ENCODE data around the gene EFNA3.

The EFNA3 gene

GRCh38 chr1:155044812-155045657, 33.6 kb upstream of the EFNA3 start (continued):
- TF ChIP-seq, protein P1, sequence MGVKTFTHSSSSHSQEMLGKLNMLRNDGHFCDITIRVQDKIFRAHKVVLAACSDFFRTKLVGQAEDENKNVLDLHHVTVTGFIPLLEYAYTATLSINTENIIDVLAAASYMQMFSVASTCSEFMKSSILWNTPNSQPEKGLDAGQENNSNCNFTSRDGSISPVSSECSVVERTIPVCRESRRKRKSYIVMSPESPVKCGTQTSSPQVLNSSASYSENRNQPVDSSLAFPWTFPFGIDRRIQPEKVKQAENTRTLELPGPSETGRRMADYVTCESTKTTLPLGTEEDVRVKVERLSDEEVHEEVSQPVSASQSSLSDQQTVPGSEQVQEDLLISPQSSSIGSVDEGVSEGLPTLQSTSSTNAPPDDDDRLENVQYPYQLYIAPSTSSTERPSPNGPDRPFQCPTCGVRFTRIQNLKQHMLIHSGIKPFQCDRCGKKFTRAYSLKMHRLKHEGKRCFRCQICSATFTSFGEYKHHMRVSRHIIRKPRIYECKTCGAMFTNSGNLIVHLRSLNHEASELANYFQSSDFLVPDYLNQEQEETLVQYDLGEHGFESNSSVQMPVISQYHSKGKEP (tag by site-specific recombination; IDR thresholded peaks at IDR 0.05): no peak
- peak; percentile 72 for TF ChIP-seq CTCF (tag by site-specific recombination; IDR thresholded peaks at IDR 0.05)
- no peak for TF ChIP-seq ZNF549 (tag by site-specific recombination; IDR thresholded peaks at IDR 0.05)
- no peak for TF ChIP-seq ZNF777 (tag by site-specific recombination; IDR thresholded peaks at IDR 0.05; ENCODE audit: borderline replicate concordance)
- TF ChIP-seq OVOL3 (tag by site-specific recombination; IDR thresholded peaks at IDR 0.05): no peak
- no peak for TF ChIP-seq ZNF24 (tag by site-specific recombination; IDR thresholded peaks at IDR 0.05)
- no peak for TF ChIP-seq ZNF214 (tag by site-specific recombination; IDR thresholded peaks at IDR 0.05; ENCODE audit: borderline replicate concordance)
- no peak for TF ChIP-seq ZNF660 (tag by site-specific recombination; IDR thresholded peaks at IDR 0.05)
- no peak for TF ChIP-seq ZFP41 (tag by site-specific recombination; IDR thresholded peaks at IDR 0.05; ENCODE audit: borderline replicate concordance)
- TF ChIP-seq, protein P2, sequence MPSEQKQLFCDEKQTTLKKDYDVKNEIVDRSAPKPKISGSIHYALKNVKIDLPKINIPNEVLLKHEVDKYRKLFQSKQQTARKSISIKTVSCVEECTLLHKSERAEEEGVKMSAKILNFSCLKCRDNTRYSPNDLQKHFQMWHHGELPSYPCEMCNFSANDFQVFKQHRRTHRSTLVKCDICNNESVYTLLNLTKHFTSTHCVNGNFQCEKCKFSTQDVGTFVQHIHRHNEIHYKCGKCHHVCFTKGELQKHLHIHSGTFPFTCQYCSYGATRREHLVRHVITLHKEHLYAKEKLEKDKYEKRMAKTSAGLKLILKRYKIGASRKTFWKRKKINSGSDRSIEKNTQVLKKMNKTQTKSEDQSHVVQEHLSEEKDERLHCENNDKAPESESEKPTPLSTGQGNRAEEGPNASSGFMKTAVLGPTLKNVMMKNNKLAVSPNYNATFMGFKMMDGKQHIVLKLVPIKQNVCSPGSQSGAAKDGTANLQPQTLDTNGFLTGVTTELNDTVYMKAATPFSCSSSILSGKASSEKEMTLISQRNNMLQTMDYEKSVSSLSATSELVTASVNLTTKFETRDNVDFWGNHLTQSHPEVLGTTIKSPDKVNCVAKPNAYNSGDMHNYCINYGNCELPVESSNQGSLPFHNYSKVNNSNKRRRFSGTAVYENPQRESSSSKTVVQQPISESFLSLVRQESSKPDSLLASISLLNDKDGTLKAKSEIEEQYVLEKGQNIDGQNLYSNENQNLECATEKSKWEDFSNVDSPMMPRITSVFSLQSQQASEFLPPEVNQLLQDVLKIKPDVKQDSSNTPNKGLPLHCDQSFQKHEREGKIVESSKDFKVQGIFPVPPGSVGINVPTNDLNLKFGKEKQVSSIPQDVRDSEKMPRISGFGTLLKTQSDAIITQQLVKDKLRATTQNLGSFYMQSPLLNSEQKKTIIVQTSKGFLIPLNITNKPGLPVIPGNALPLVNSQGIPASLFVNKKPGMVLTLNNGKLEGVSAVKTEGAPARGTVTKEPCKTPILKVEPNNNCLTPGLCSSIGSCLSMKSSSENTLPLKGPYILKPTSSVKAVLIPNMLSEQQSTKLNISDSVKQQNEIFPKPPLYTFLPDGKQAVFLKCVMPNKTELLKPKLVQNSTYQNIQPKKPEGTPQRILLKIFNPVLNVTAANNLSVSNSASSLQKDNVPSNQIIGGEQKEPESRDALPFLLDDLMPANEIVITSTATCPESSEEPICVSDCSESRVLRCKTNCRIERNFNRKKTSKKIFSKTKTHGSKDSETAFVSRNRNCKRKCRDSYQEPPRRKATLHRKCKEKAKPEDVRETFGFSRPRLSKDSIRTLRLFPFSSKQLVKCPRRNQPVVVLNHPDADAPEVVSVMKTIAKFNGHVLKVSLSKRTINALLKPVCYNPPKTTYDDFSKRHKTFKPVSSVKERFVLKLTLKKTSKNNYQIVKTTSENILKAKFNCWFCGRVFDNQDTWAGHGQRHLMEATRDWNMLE (tag by site-specific recombination; conservative IDR thresholded peaks at IDR 0.05; ENCODE audit: low read depth): no peak
- no peak for TF ChIP-seq ZNF530 (tag by site-specific recombination; IDR thresholded peaks at IDR 0.05; ENCODE audit: low read depth)
- TF ChIP-seq TRIM28 (IDR thresholded peaks at IDR 0.05; ENCODE audit: borderline replicate concordance, low read length): 0 out of 2 replicates have a peak, but pooled peaks have one; percentile 39
- TF ChIP-seq ZFP3 (tag by site-specific recombination; IDR thresholded peaks at IDR 0.05; ENCODE audit: low read depth): no peak
- TF ChIP-seq ZNF114 (tag by site-specific recombination; IDR thresholded peaks at IDR 0.05): no peak
- TF ChIP-seq, protein P3, sequence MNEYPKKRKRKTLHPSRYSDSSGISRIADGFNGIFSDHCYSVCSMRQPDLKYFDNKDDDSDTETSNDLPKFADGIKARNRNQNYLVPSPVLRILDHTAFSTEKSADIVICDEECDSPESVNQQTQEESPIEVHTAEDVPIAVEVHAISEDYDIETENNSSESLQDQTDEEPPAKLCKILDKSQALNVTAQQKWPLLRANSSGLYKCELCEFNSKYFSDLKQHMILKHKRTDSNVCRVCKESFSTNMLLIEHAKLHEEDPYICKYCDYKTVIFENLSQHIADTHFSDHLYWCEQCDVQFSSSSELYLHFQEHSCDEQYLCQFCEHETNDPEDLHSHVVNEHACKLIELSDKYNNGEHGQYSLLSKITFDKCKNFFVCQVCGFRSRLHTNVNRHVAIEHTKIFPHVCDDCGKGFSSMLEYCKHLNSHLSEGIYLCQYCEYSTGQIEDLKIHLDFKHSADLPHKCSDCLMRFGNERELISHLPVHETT (tag by site-specific recombination; IDR thresholded peaks at IDR 0.05): no peak
- TF ChIP-seq ZNF830 (tag by site-specific recombination; IDR thresholded peaks at IDR 0.05; ENCODE audit: low read depth): no peak
- TF ChIP-seq ZNF48 (tag by site-specific recombination; IDR thresholded peaks at IDR 0.05): no peak
- no peak for TF ChIP-seq ZNF324 (tag by site-specific recombination; IDR thresholded peaks at IDR 0.05)
- TF ChIP-seq ZNF311 (tag by site-specific recombination; IDR thresholded peaks at IDR 0.05; ENCODE audit: borderline replicate concordance): no peak
- TF ChIP-seq GLIS1 (tag by site-specific recombination; IDR thresholded peaks at IDR 0.05): no peak
- TF ChIP-seq ZNF302 (tag by site-specific recombination; IDR thresholded peaks at IDR 0.05; ENCODE audit: low read depth): no peak
- TF ChIP-seq, protein P4, sequence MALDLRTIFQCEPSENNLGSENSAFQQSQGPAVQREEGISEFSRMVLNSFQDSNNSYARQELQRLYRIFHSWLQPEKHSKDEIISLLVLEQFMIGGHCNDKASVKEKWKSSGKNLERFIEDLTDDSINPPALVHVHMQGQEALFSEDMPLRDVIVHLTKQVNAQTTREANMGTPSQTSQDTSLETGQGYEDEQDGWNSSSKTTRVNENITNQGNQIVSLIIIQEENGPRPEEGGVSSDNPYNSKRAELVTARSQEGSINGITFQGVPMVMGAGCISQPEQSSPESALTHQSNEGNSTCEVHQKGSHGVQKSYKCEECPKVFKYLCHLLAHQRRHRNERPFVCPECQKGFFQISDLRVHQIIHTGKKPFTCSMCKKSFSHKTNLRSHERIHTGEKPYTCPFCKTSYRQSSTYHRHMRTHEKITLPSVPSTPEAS (tag by site-specific recombination; IDR thresholded peaks at IDR 0.05): no peak
- no peak for TF ChIP-seq HOXA7 (CRISPR knock-in tag; IDR thresholded peaks at IDR 0.05; ENCODE audit: borderline replicate concordance)
- TF ChIP-seq ZBTB1 (tag by site-specific recombination; IDR thresholded peaks at IDR 0.05): no peak
- TF ChIP-seq ZNF704 (tag by site-specific recombination; IDR thresholded peaks at IDR 0.05): no peak
- no peak for TF ChIP-seq ZSCAN23 (tag by site-specific recombination; IDR thresholded peaks at IDR 0.05)
- no peak for TF ChIP-seq ZNF473 (tag by site-specific recombination; IDR thresholded peaks at IDR 0.05)
- no peak for TF ChIP-seq SCRT1 (tag by site-specific recombination; IDR thresholded peaks at IDR 0.05; ENCODE audit: borderline replicate concordance)

Measured in HEK293 (cell line).